GM18508 (cell line): ENCODE measurements around the gene BACE1.
"Not testable (repeated sequence)": the region's sequence is repeated elsewhere in the genome, so short reads cannot be mapped to it uniquely, and the experiment has no call there.

Experiments used
- ATAC-seq: cut with Tn5 transposase; IDR thresholded peaks from one replicate; pipeline ENCODE4 v1.9.1; 2021; ENCODE audit warnings: moderate number of reproducible peaks; ENCODE audit not compliant: insufficient read depth, unreplicated experiment

Gene BACE1

DNA sequence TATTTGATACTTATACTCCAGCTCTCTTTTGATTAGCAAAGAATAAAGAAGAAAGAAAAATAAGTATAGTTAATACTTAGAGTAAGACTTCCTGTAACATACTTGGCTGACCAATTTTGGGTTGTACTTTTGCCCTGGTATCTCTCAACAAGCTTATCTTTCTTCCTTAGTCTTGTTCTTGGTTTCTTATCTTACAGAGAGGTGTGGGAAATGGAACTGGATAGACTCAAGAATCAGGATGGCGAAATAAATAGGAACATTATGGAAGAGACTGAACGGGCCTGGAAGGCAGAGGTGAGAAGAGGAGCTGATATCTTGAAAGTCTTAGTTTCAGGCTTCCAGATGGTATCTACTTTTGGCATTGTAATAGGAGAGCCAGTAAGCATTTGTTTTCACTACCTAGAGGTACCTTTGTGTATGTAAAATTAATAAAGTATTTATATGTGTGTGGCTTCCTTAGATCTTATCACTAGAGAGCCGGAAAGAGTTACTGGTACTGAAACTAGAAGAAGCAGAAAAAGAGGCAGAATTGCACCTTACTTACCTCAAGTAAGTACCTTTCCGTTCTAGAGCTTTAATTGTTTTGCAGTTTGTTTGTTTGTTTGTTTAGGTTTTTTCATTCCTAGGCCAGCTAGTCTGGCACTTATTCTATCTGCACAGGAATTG, 36.2 kb downstream of the BACE1 start:
- no peak for ATAC-seq

DNA sequence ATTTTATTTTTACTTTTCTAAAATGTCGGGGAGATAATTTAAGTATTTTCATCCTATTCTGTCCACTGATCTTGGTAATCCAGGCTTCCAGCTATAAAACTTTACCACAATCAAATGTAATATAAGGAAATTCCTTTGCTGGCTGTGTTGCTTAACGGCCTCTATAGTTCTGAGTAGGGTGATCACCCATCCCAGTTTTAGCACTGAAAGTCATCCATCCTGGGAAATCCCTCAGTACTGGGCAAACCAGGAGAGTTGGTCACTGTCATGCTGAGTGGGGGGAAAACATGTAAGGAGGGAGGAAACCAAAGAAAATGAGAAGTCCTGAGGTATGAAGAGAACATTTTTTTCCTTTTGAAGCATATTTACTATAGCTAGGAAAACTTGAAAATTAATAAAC, 37.7 kb downstream of the BACE1 start:
- no peak for ATAC-seq

DNA sequence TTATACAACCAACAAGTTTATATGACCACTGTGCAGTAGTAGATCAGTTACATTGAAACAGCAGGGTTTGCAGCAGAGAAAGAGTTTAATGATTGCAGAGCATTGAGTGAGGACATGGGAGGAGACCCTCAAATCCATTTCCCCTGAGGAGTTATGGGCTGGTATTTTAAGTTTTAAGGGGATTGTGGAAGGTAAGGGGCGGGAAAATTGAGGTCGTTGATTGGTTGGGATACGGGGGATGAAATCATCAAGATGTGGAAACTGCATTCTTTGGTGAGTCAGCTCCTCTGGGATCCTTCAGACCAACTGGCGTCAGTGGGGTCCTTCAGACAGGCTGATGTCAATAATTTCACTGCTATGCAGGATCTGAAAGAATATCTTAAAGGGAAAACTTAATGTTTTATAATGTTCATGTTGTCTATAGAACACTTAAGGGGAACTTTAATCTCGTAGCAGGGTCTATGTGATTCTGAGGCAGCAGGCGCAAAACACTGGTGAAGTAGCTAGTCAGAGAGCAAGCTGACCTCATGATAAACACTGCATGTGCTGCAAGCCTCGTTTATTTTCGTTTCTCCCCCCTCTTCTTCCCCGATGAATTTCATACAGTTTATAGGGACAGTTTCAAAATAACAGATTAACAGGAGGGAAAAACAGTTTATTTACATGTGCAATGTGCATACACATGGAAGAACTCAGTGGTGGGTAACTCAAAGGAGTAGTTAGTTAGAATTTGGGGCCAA, 42.3 kb downstream of the BACE1 start:
- no peak for ATAC-seq

DNA sequence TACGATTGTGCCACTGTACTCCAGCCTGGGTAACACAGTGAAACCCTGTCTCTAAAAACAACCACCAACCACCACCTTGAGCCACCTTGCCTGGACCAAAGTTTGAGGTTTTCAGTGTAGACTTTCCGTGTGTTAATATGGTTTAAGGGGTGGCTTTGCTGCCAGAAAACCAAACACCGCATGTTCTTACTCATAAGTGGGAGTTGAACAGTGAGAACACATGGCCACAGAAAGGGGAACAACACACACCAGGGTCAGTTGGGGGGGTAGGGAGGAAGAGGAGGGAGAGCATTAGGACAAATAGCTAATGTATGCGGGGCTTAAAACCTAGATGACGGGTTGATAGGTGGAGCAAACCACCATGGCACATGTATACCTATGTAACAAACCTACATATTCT, 43.9 kb downstream of the BACE1 start:
- ATAC-seq = not testable (repeated sequence)

DNA sequence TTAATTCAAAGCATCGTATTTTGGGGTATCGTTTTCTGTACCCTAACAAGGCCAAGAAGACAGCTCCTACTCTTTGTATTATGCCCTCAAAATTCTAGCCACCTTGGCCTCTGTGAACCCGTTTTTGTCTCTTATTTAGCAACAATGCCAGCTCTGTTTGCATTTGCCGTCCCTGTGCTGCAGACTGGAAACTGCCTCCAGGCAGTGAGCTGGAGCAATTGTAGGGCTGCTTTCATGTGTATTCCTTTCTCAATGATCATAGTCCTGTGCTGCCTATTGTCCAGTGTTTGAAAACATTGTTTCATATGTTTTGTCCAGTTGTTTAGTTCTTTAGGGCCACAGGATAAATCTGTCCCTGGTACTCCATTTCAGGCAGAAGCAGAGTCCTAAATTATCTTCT, 44.8 kb downstream of the BACE1 start:
- ATAC-seq = no peak

DNA sequence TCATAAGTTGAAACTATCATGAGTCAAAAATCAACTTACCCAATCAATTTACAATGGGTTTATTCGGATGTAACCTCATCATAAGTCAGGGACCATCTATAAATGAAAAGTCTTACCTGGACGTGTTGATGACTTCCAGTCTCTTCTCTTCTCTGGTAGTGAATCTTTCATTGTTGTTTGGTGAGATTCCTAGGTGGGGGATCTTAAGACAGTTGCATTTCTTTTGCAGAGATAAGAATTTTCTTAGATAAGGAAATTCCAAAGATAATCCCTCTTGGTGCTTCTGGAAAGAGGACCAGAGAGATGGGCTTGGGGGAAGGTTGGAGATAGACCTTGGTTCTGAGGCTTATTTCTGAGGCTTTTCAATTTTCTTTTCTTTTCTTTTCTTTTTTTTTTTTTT, 46.2 kb downstream of the BACE1 start:
- ATAC-seq = no peak

DNA sequence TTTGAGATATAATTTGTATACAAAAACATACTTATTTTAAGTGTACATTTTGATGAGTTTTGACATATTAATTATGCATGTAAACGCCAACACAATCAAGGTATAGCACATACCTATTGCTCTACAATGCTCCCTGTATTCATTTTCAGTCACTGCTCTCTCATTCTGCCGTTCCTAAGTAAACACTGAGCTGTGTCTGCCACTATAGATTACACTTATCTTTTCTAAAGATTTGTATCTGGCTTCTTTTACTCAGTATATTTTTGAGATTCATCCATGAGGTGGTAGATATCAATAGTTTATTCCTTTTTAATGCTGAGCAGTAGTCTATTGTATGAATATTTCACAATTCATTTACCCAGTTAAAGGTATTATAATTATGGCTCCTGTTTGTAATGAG, 50.3 kb downstream of the BACE1 start:
- ATAC-seq = no peak

DNA sequence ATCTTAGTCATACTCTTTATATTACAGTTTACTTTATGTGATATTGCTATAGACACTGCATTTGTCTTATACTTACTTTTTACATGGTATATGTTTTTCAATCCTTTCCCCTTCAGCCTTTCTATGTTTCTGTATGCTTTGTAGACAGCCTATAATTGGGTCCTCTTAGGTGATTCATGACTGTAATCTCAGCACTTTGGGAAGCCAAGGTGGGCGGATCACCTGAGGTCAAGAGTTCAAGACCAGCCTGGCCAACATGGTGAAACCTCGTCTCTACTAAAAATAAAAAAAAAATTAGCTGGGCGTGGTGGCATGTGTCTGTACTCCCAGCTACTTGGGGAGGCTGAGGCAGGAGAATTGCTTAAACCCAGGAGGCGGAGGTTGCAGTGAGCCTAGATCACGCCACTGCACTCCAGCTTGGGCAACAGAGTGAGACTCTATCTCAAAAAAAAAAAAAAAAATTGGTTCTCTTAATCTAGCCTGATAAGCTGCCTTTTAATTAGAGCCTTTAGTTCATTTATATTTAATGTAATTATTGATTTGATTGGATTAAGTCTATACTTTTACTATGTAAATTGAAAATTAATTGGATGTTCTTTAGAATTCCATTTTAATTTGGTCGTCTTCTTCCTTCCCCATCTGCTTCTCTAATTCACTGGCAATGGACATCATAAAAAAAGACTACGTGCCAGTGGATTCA, 51.3 kb downstream of the BACE1 start:
- not testable (repeated sequence) for ATAC-seq

DNA sequence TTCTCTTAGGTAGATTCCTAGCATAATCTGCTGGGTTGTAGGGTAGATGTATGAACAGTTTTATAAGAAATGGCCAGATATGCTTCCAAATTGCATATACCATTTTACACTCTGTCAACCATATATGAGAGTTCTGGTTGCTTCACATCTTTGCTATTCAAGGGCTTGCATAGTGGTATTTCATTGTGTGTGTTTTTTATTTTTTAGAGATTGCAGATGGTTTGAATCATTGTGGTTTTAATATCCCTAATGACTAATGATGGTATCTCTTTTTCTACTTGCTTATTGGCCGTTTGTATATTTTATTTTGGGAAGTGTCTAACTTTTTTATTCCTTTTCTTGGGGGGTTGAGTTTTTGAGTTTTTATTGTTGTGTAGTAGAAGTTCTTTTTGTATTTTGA, 56.6 kb downstream of the BACE1 start:
- ATAC-seq = no peak

DNA sequence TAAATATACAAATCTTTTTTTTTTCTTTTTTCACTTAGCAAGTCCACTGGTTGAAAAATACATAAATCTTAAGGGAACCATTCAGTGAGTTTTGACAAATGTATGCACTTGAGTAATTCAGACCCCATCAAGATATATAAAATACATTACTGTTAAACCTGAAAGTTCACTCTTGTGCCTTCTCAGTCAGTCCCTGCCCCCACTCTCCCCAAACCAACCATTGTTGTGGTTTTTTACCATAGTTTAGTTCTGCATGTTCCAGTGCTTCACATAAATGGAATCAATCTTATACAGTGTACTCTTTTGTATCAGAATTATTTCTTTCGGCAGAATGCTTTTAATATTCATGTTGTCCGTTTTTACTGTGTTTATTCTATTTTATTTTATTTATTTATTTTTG, 57.5 kb downstream of the BACE1 start:
- no peak for ATAC-seq

DNA sequence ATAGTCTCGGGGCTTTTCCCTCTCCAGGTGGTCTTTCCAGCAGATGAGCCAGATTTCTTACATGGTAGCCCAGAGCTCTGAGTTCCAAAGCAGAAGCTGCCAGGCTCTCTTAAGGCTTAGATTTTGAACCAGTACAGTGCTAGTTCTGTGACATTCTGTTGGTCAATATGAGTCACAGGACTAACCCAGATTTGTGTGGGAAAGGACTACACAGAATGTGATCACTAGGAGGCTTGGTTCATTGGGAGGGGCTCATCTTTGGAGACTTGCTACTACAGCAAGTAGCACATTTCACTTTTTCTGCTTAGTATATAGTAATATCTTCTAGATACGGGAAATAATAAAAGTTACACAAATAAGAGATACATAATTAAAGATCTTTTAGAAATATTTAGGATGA, 59.5 kb downstream of the BACE1 start:
- ATAC-seq = no peak

DNA sequence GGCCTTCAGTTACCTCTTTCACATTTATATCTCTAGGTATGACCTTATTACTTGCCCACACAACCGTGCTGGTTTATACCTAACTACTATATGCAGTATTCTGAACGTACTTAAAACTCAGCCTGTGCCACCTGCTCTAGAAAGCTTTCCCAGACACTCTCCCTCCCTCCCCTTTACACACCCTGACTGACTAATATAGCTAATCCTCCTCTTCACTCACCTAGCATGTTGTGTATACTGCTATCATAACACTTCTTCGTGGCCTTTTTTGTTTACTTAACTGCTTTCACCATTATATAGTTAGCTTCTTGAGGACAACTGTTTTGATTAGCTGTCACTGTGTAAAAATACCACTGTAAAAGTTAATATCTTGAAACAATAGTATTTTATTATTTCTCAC, 60.1 kb downstream of the BACE1 start:
- no peak for ATAC-seq

DNA sequence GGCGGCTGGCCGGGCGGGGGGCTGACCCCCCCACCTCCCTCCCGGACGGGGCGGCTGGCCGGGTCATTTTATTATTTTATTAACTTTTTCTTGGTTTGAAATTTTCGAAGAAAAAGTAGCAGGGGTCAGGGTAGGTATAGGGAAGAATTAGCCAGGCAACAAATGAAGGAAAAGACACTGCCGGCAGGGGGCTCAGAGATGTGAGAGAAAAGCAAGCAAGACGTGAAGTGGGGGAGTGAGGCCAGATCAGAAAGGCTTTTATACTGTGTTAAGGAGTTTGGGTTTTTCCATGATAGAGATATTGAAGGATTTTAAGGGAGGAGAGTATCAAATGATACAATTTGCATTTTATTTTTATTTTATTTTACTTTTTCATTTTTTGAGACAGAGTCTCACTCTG, 64.5 kb downstream of the BACE1 start:
- no peak for ATAC-seq

DNA sequence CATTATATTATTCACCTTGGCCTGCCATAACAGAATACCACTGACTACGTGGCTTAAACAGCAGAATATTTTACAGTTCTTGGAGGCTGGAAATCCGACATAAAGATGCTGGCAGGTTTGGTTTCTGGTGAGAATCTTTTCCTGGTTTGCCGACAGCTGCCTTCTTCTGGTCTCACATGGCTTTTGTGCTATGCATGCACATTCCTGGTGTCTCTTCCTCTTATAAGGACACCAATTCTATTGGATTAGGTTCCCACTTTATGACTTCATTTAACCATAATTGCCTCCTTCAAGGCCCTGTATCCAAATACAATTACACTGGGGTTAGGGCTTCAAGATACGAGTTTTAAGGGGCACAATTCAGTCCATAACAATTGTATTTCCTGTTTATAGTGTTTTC, 66.5 kb downstream of the BACE1 start:
- no peak for ATAC-seq

DNA sequence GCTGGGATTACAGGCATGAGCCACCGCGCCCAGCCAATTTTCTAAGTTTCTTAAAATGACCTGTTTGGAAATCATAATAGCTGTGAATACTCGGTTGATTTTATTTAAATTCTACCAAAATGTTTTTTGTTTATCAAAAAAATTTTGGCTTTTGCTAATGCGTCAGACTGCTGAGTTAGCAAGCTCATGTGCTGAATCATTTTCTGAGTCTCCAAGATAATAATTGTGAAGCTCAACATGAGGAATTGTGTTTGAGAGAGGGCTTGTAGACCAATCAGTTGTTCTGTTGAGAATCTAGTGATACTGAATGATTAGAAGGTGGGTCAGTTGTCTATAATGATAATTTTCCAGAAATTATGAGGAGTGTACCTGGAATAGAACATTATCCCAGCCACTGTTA, 67.7 kb downstream of the BACE1 start:
- no peak for ATAC-seq

DNA sequence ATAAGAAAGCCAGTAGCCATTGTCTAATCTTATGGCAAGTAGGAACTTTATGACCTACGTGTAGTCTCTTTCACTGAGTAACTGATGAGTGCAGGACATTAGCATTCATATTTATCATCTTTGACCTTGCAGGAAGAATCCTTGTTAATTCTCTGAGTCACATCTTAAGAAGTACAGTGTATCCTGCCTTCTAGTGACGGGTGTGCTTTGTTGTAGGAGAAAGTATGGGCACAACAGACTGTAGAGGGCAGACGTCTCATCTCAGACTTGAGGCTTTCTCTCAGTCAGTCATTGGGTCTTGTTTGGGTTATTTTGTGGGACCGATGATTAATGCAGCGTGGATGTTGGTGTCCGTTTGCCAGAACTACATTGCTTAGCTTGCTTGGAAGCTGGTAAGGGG, 76.8 kb downstream of the BACE1 start:
- ATAC-seq = no peak

DNA sequence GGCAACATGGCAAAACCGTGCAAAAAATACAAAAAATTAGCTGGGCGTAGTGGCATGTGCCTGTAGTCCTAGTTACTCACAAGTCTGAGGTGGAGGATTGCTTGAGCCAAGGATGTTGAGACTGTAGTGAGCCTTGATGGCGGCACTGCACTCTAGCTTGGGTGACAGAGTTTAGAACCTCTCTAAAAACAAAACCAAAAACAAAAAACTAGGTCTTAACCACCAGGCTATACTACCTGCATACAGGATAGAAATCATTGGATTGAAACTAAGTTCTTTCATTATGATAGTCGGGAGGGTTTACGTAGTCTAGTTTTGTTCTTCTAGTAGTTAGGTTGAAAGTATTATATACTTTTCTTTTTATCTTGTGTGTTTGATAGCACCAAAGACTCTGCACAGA, 77.8 kb downstream of the BACE1 start:
- no peak for ATAC-seq
